GM19193 (cell line): ENCODE results near the gene CRMP1.

Experiments
- POLR2A ChIP-seq: IDR thresholded peaks from 4 replicates; pipeline ENCODE4 v1.6.1; 2011; ENCODE audit not compliant: insufficient read depth, insufficient read length; ENCODE audit errors: extremely low read depth

CRMP1 gene

GRCh38 chr4:5788144-5788543 is 104.7 kb downstream of the CRMP1 start:
- no peak for TF ChIP-seq POLR2A

- no peak for TF ChIP-seq POLR2A
Measured at GRCh38 chr4:5787311-5787710, 105.6 kb downstream of the CRMP1 start.

DNA sequence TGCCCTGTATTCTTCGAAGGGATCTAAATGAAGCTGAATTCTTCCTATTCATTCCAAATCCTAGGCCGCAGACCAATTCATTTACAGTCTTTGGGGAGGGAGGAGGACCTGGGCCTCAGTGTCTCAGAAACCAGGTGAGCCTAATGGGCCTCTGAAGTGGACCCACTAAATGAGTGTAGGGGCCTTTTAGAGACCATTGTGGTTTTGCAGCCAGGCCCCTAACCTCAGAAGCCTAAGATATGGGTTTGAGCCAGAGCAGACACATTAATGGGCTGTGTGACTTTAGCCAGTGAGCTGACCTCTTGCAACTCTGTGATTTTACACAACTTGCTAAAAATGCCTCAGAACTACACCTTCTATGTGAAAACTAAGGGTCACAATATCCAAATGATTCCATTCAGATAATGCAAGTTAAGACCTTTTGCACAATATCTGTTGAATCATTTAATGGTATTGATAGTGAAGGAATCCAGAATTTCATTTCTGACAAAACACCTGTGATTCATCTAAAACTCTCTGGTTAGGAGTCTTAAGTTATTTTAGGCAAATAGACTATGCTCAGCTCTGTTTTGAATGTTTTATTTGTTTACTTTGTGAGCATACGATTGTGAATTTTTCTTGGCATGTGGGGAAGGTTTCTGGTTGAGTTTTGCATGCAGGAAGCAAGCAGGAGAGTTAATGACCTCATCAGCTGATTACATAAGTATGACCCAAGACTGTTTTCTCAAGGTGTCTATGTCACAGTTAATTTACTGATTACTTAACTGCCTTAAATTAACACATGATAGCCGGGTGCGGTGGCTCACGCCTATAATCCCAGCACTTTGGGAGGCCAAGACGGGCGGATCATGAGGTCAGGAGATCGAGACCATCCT is 106.8 kb downstream of the CRMP1 start:
- TF ChIP-seq POLR2A: no peak

DNA sequence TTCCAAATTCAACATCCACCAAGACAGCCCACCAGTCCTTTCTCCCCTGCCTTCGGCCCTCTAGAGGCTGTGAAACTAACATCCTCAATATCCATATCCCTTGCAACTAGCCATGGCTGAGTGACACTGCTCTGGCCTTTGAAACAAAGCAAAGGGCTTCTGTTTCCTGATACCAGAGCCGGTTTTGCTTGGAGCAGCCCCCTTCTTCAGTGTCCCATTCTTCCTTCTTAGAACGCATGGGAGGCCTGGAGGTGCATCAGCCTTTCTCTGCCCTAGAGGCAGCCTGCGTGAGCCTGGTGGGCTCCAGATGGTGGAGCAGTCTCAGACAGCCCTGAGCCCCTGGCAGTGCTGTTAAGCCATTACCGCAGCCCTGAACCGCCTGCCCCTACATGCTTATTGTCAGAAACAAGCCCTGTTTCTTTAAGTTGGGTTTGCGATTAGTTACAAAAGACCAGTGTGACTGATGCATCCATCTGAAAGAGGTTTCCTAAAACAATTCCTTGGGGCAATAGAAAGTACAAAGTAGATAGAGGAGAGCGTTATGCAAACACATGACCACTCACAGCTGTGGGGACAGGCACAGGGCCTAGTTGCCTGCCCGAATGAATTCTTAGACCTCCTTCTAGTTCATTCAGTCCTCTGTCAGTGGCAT is 107.8 kb downstream of the CRMP1 start:
- TF ChIP-seq POLR2A: no peak

DNA sequence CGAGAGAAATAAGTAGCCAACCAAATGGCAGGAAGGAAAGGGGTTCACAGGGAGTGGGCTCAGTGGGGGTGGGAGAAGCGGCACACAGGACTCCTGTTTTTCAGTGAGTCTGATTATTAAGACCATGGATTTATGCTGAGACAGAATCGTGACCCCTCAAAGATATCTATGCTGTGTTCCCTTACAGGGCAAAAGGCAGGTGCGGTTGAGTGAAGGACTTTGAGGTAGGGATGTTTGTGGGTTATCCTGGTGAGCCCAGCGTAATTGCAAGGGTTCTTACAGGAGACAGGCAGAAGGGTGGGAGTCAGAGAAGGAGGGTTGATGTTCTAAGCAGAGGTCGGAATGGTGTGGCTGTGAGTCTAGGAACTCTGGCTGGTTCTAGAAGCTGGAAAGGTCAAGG is 108.9 kb downstream of the CRMP1 start:
- TF ChIP-seq POLR2A: no peak

GRCh38 chr4:5783486-5783885 is 109.4 kb downstream of the CRMP1 start:
- no peak for TF ChIP-seq POLR2A

- TF ChIP-seq POLR2A: no peak
Measured at GRCh38 chr4:5782829-5783476, 109.9 kb downstream of the CRMP1 start.

- no peak for TF ChIP-seq POLR2A
Measured at GRCh38 chr4:5781691-5782090, 111.2 kb downstream of the CRMP1 start.

DNA sequence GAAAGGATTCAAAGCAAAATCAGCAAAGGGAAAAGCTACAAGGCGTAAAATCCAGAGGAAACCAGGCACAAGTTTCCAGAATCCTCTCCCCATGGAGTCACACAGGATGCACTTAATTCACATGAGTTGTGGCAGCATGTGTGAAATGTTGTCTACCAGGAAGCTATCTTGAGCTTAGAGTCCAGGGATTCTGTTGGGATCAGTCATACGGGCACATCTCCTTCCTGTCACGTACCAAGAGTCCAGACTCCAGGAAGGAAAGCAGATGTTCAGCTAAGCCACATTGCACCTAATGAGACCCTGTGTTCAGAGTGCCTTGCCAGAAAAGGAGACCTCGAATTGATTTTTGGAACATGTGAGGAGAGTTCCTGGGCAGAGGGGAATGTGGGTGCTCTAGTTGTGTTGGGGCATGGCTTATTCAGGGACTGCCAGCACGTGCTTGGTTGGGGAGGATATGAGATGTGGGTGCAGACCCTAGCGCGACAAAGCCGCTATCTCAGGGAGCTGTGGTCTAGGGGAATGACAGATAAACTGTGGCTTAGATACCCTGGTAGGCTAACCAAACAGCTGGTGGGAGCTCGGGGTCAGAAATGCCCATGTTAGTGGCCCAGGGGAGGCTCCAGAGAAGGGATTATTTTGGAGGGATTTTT is 111.9 kb downstream of the CRMP1 start:
- no peak for TF ChIP-seq POLR2A

GRCh38 chr4:5776510-5776909 is 116.4 kb downstream of the CRMP1 start:
- no peak for TF ChIP-seq POLR2A

- no peak for TF ChIP-seq POLR2A
Measured at GRCh38 chr4:5774416-5775036, 118.4 kb downstream of the CRMP1 start.

- TF ChIP-seq POLR2A: no peak
Measured at GRCh38 chr4:5773271-5773555, 119.7 kb downstream of the CRMP1 start.

DNA sequence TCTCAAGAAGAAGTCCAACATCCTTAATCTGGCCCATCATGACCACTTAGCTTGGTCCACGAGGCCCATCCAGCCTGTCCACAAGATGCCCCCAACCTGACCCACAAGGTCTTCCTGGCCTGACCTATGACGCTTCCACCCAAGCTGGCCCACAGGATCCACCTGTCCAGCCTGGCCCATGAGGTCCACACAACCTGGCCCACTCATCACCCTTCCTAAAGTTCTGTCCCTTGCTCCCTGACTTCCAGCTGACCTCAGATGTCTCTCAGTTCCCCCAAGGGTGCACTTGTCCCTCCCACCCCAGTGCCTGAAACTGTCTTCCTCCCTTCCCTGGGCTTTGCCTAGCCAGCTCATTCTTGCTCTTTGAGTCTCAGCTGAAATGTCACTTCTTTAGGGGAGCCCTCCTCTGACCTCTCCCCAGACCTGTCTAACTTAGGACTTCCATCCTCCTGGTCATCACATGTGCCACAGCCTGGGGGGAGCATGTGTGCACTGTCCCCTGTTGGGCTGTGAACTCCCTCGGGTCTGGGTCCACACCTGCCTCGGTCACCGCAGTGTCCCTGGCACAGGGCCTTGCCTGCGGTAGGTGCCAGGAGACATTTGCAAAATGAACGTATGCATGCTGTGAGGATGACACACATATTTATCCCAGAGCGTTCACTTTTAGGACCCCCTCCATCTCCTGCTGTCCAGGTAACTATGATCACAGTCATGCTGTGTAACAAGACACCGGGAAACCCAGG is 120.2 kb downstream of the CRMP1 start:
- no peak for TF ChIP-seq POLR2A
